Hematopoietic multipotent progenitor cell (in vitro differentiated cells): ENCODE results near the gene ELOVL5. TPM values are rescaled to one million over a fixed set of nuclear protein-coding genes. Genes with fewer than 3 reads are reported as not detected.
"Not testable (repeated sequence)": the region's sequence is repeated elsewhere in the genome, so short reads cannot be mapped to it uniquely, and the experiment has no call there.

ENCODE experiments used
- DNase-seq, 3 donors: peaks; one replicate each; pipeline ENCODE4 v3.0.0-alpha.2; 2011 to 2015; ENCODE audit warnings: low read depth in 2 of 3, low spot score in 2 of 3
- total RNA-seq: library from RNA; depleted of rRNA; stranded (reverse); fragments of >200 nt; gene quantifications from one replicate; pipeline ENCODE4 v1.2.3, GENCODE V29; 2012

Gene ELOVL5
- total RNA-seq, 1 donor: 84.6 TPM

DNA sequence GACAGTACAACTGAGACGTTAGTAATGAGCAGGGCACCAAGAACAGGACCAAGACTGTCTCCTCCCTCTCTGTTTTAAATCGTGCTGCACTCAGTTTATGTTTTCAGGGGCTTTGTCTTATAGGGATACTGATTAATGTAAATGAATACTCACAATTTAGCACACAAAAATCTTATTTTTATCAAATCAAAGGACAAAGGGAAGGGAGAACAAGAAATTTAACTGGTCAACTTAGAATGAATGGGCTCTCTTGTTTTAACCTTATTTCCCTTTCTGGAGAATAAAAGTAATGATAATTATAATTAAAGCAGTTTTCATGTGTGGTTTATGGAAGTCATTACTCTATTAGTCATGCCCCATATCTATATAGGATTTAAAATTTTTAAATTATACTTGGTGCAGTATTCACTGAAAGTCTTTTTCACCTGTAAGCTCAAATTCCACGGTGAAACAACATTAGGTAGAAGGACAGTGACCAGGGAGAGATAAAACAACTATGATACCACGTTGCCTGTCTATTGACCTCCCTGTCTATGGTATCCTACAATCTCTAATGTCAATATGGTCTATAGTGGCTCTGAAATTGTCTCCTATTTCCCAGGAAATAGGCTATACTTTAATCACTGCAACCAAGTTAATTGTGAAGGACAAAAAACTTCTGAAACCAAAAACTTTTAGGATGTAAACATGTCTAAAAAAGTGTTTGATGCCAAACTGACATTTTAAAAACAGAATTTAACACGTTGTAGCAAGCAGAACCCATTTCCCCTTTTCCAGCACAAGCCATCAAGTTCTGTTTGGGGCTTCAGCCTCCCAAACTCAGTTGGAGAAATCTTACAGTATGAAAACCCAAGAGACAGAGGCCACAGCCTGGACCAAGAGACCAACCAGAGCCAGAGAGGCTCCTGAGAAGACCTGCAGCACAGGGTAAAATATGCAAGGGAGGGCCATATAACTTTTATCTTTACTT lies 15.0 kb downstream of the ELOVL5 start:
- DNase-seq: no peak

DNA sequence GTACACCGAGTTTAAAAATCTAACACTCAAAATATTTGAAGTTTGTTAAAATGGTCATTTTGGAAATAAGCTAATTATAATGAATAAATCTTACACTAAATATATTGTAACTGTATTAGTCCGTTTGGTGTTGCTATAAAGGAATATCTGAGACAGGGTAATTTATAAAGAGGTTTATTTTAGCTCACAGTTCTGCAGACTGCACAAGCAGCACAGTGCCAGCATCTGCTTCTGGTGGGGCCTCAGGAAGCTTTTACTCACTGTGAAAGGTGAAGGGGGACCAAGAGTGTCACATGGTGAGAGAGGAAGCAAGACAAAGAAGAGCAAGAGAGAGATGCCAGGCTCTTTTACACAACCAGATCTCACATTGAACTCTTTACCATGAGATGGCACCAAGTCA lies 17.1 kb downstream of the ELOVL5 start:
- no peak for DNase-seq

DNA sequence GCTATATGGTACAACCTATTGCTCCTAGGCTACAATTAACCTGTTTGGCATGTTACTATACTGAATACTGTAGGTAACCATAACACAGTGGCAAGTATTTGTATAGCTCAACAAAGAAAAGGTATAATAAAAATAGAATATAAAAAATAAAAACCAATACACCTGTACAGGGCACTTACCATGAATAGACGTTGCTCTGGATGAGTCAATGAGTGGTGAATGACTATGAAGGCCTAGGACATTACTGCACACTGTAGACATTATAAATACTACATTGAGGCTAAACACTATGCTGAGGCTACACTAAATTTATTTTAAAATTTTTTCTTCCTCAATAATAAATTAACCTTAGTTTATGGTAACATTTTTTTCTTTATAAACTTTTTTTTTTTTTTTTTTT lies 18.6 kb downstream of the ELOVL5 start:
- DNase-seq: no peak

DNA sequence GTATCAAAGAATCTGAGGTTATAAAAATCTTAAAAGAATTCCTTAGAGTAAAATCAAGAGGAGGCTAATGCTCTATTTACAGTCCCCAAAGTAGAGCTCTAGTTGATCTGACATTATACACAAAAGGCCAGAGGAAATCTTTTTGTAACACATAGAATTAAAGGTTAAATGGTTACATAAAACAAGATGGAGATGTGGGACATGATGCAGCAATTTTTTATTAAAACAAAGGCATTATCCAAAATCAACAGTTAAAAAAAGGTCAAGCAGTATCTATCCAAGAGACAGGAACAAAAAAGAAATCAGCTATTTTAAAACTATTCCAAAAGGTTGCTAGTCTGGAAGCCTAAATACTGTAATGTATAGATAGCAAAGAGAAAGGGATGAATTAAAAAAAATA lies 20.4 kb downstream of the ELOVL5 start:
- no peak for DNase-seq

DNA sequence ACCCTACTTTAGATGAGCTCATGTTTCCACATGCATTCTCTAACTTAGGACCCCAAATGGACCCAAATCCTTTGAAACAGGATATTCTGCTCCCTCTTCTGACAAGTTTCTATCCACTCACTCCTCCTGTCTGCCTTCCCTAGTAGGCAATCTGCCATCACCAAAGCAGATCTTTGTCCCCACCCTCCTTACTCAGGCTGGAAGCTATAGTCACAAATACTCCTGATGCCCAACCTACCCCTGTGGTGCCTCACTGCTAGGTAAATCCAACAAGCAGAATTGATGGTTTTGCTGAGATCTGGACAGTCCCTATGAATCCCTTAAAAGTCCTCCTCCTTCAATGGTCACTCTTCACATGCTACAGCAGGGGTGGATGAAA lies 21.7 kb downstream of the ELOVL5 start:
- no peak for DNase-seq

DNA sequence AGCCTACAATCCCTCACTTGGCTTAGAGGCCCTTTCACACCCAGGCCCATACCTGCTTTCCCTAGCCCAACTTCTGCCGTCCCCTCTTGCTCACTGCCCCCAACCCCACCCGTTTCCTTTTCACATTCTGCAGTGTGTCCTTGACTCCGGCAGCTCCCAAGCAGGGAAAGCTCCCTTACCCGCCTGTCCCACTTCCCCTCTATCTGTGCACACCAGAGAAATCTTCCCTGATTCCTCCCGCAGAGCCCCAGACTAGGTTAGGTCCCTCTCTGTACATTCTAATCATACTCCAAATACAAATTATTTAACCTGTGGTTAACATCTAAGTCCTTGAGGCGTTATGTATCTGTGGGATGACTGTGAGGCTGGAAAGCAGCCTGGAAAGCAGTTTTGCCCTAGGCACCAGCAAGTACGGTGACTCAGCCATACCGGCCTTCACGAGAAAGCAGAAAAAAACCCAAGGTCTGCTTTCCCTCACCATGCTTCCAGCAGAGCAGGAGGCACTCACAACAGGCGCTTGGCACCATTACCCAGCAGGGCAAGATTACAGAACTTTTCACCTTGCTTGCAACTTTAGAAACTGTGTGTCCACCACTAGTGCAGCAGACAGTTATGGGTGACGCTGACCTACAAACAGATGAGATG lies 22.3 kb downstream of the ELOVL5 start:
- DNase-seq: no peak

DNA sequence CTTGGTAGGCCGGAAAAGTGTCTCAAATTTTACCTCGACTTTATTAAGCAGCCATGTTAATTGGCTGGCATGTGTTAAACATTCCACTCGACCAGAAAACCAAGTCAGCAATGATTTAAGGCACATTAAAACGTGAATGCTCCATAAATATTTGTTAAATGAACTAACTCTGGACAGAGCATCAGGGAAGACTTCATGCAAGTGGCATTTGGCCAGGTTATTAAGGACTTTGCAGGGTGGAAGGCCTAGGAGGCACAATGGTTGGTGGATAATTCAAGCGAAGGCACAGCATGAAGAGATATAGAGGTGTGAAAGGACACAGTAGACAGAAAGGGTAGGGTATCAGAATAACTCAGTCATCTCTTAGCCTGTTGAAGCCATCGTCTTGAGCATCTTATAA lies 23.0 kb downstream of the ELOVL5 start:
- DNase-seq: no peak

DNA sequence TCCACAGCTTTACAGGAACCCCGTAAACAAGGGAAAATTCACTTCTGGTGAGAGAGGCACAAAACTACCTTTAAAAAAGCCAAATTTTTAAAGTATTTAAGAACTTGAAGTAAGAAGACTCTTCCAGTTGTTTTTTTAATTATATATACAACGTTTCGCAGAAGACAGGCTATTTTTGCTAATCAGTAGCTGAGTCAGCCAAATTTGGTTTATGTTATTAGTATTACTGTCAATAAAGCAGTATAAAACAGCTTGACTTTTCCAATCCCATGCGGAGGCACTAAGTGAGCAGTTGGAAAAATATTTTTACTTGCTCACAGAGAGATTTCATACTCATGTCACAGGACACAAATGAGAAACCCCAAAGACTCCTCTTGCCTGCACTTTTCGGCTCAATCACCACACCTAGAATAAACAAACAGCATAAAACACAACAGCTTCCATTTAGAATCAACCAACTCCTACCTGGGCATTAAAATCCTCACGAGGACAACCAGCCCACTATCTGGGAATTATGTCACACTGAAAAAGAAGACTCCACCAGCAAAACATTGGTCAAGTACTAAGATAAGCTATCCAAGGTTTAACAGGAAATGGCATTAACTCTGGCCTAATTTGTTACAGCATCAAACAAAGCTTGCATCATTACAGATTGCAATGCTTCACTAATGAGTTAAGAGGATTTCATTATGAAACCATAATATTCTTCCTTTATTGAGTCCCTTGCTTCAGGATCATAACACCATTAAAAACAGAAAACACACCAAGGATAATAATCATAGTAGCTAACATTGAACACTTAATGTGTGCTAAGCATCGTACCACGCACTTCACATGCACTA lies 26.3 kb downstream of the ELOVL5 start:
- no peak for DNase-seq

DNA sequence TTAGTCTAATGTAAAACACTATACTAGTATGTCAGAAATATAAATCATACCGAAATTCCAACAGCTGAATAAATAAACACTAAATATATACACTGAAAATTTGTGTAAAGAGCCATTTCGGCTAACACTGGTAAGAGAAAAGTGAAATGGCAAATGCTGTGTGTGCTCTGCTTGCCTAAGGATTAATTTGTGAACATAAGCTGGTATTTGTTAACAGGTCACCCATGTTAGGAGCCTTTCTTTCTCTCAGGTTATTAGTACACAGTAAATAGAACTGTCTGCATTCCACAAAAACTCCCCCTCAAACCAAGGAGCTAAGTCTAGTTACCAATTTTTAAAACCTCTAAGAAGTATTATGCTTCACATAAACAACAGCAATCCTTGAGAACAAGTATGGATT lies 27.0 kb downstream of the ELOVL5 start:
- no peak for DNase-seq

DNA sequence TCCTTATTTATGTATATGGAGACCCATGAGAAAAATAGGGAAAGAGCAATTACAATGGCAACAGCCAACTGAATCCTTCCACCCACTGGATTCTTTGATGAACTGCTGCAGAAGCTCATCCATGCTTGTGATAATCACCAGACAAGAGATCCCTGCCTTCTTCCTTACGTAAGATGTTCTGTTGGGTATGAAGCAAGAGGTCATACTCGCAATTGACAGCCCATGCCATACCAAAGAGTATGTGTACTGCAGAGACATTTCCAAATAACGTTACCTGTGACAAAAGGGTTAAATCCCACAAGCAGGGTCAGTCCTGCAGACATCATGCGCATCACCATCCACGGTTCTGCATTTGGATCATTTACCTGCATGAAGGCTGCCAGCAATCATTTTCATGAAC lies 27.8 kb downstream of the ELOVL5 start:
- no peak for DNase-seq

DNA sequence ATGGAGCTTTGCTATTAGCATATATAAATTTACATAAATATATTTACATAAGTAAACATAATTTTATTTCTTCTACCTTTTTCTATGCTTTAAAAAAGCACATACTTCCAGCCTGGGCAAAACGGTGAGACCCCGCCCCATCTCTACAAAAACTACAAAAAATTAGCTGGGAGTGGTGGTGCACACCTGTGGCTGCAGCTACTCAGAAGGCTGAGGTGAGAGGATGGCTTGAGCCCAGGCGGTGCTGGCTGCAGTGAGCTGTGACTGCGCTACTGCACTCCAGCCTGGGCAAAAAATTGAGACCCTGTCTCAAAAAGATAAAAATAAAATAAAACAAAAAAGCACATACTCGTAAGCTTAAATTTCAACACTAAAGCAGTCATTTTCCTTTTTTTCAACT lies 30.3 kb downstream of the ELOVL5 start:
- DNase-seq: no peak

DNA sequence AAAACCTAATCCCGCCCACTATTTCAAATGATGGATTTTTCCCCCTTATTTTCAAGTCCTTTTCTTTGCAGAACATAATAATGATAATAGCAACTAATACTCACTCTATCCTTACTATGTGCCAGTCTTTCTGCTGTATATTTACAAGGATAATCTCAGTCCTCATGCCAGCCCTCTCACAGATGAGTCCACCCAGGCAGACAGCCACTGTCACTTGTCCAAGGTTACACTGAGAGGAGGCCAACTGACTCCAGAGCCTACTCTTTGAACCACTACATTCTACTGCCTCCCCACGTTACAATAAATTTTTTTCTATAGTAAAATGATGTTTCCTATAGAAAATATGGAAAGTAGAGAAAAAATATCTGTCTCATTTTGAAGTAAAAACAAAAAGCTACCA lies 30.9 kb downstream of the ELOVL5 start:
- no peak for DNase-seq

DNA sequence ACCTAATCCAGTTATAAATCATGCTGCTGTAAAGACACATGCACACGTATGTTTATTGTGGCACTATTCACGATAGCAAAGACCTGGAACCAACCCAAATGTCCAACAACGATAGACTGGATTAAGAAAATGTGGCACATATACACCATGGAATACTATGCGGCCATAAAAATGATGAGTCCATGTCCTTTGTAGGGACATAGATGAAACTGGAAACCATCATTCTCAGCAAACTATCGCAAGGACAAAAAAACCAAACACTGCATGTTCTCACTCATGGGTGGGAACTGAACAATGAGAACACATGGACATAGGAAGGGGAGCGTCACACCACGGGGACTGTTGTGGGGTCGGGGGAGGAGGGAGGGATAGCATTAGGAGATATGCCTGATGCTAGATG lies 31.5 kb downstream of the ELOVL5 start:
- DNase-seq: not testable (repeated sequence)

DNA sequence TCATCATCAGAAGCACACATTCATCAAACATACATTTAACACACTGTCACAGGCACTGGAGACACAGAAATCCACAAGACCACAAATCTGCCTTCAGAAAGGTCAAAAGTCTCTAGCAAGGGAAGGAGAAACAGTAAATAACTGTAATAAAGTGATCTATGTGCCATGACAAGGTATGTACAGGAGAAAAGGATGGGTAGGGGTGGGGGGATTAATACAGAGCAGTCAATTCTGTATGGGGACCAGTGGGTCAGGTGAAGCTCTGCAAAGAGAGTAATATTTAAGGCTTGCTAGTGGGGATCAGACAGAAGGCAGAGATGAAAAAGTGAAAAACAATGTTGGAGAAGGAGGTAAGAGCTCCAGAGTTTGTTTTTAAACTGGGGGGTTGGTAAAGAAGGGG lies 32.6 kb downstream of the ELOVL5 start:
- DNase-seq: no peak

DNA sequence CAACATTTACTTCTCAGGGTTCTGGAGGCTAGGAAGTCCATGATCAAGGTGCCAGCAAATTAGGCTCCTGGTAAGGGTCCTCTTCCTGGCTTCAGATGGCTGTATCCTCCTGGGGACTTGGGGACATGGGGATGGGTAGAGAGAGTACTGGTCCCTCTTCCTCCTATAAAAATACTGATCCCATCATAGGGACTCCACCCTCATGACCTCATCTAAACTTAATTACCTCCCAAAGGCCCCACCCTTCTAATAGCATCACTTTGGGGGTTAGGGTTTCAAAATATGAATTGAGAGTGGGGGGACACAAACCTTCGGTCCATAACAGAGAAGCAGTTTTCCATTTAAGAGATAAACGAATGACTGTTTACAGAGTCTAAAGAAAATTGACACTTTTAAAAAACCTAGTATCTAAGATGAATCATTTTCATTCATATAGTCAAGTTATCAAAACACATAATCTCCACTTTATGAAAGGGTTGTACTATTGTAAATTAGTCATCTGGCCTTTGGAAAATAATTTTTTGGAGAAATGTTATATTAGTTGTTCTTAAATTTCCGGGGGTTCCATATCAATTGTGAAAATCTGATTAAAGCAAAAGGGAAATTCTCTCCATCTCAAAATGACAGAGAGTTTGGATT lies 33.5 kb downstream of the ELOVL5 start:
- DNase-seq: no peak

DNA sequence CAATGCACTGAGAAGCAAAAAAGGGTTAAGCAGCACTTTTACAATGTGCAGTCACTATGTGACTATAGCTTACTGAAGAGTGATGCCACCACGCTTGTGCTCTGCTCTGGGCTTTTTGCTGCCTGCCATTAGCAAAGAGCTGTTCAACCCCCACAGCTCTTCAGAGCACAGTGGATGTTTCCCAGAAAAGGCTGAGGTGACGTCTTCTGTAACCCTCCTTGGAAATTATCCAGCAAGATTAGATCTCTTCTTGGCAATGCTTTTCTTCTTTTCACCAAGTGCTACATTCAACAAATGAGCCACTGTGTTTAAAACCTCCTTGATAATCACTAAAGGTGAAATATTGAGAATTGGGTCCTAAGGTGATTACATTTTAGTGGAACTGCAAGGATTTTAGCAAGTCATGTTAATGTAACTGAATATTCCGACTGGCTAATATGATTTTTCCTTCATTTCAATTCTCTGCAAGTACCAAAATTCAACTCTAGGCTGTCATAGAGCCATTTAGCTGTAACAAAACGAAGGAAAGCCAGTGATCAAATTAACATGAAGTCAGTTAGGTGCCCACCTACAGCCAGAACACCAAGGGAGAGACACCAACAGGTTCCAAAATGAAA lies 34.9 kb downstream of the ELOVL5 start:
- no peak for DNase-seq

DNA sequence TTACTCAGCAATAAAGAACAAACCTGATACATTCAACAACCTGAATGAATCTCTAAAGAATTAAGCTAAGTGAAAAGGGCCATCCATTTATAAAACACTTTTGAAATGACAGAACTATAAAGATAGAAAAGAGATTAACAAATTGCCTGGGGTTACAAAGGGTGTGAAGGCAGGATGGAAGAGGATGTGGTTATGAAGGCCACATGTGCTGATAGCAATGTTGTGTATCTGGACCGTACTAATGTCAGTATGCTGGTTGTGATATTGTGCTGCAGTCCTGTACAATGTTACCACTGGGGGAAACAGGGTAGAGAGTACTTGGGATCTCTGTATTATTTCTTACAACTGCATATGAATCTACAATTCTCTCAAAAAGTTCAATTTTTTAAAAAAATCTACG lies 36.4 kb downstream of the ELOVL5 start:
- peak in 1 of 3 donors; percentile 71 for DNase-seq

DNA sequence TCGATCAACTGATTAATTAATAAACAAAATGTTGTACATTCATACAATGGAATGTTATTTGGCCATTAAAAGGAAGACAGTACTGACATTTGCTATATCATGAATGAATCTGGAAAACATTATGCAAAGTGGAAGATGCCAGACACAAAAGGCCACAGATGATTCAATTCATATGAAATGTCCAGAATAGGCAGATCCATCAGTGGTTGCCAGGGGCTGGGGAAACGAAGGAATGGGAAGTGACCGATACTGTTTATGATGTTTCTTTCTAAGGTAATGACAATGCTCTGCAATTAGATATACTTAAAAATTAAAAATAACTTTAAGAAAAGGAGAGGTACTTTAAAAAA lies 37.2 kb downstream of the ELOVL5 start:
- DNase-seq: no peak

DNA sequence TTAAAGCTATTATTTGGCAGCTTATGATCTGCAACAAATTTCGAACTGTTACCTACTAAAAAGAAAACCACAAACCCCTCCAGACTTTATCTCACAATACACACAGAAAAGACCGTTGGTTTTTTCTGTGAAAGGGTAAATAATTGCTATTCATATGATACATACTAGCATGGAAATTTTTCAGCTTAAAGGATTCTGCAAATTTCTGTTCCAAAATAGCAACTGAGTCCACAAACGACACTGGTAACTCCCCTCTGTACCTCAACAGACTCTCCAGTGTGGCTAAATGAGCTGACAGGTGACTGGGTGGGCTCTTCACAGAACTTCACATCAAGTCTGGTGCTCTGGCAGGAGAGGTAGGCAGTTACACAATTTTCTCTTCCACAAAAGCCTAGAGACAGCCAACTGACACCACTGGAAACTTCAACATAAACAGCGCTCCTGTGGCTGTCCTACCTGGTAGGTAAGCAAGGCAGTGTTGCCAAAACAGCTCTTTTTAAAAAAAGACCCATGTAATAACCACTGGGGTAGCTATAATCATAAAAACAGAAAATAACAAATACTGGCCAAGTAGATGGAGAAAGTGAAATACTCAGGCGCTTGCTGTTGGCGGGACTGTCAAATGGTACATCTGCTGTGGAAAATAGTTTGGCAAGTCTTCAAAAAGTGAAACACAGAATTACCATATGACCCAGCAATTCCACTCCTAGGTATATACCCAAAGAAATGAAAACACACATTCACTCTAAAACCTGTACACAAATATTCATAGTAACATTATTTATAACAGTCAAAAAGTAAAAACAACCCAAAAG lies 37.8 kb downstream of the ELOVL5 start:
- peak in 1 of 3 donors; percentile 57 for DNase-seq

DNA sequence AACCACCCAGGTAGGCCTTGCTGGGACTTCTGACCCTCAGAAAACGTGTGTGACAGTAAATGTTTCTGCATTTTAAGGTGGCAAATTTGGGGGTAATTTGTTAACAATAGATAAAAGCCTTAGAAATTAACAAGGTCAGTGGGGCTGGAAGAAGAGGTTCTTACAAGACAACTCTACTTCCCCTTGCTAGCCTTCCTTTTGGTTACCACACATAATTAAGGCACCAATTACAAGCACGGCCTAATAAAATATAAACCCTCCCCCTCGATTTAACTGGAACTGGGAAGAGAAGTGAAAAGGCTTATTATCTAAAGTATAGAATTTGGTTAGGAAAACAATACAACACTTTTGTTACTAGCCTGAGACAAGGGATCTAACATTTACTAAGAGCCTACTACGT lies 38.8 kb downstream of the ELOVL5 start:
- DNase-seq: no peak
